ENCODE measurements around the gene DPM2. TPM values are rescaled to one million over a fixed set of nuclear protein-coding genes. Genes with fewer than 3 reads are reported as not detected.

Gene DPM2
- 10 to 100 TPM; 18.8 to 26.0 TPM for total RNA-seq

- no peaks in the 10 kb centered on the region for H3K9me3 ChIP-seq
- TF ChIP-seq CTCF (IDR thresholded peaks at IDR 0.05) = no peak
- peak within 1 kb of the TSS; percentile 84 for H3K4me3 ChIP-seq
- H3K4me1 ChIP-seq (ENCODE audit: control insufficient read depth in 1 of 2, low read depth in 2 of 2) = peaks cover 12 to 31% of the 10 kb centered on the region in 2 donors
- H3K27me3 ChIP-seq (replicated peaks; ENCODE audit: insufficient read depth) = no peaks in the 10 kb centered on the region
- no peak for ATAC-seq (ENCODE audit: insufficient number of reproducible peaks, low FRiP score, low read depth)
- no peak for DNase-seq (ENCODE audit: low spot score)
- H3K27ac ChIP-seq = no peak within 1 kb of the TSS
- peaks cover 5% of the 10 kb centered on the region for H3K36me3 ChIP-seq
Observed at GRCh38 chr9:127937388-127938297, at the start of gene DPM2. Gene DPM2, minus strand, starts transcription at chr9:127937854. Its CDS starts 34 bp downstream, at chr9:127937820.

- Histone ChIP-seq H3K27me3 (replicated peaks; ENCODE audit: insufficient read depth) (no peaks in the 10 kb centered on the region), H3K36me3 (no peaks in the 10 kb centered on the region), H3K27ac (no peak overlapping the region), H3K4me3 (no peak overlapping the region), H3K9me3 (no peaks in the 10 kb centered on the region), H3K4me1 (ENCODE audit: control insufficient read depth in 1 of 2, low read depth in 2 of 2) (no peaks in the 10 kb centered on the region)
- no peak for DNase-seq (ENCODE audit: low spot score)
- ATAC-seq (ENCODE audit: insufficient number of reproducible peaks, low FRiP score, low read depth) = no peak
- TF ChIP-seq CTCF (IDR thresholded peaks at IDR 0.05) = no peak
Observed at GRCh38 chr9:127987103-127987614, 49.5 kb upstream of the DPM2 start.

GRCh38 chr9:127985011-127985410, 47.4 kb upstream of the DPM2 start:
- Histone ChIP-seq H3K27me3 (replicated peaks; ENCODE audit: insufficient read depth) (no peaks in the 10 kb centered on the region), H3K4me1 (ENCODE audit: control insufficient read depth in 1 of 2, low read depth in 2 of 2) (peaks cover 3 to 8% of the 10 kb centered on the region in 2 donors), H3K27ac (no peak overlapping the region), H3K4me3 (no peak overlapping the region), H3K36me3 (no peaks in the 10 kb centered on the region), H3K9me3 (no peaks in the 10 kb centered on the region)
- DNase-seq (ENCODE audit: low spot score) = no peak
- ATAC-seq (ENCODE audit: insufficient number of reproducible peaks, low FRiP score, low read depth) = no peak
- TF ChIP-seq CTCF (IDR thresholded peaks at IDR 0.05) = no peak

GRCh38 chr9:127983847-127984289, 46.2 kb upstream of the DPM2 start:
- H3K36me3 ChIP-seq = no peaks in the 10 kb centered on the region
- no peak for TF ChIP-seq CTCF (IDR thresholded peaks at IDR 0.05)
- ATAC-seq (ENCODE audit: insufficient number of reproducible peaks, low FRiP score, low read depth) (no peak), DNase-seq (ENCODE audit: low spot score) (no peak)
- H3K9me3 ChIP-seq = no peaks in the 10 kb centered on the region
- H3K27ac ChIP-seq = no peak overlapping the region
- no peak overlapping the region for H3K4me3 ChIP-seq
- peaks cover 6 to 18% of the 10 kb centered on the region in 2 donors for H3K4me1 ChIP-seq (ENCODE audit: control insufficient read depth in 1 of 2, low read depth in 2 of 2)
- no peaks in the 10 kb centered on the region for H3K27me3 ChIP-seq (replicated peaks; ENCODE audit: insufficient read depth)

- H3K4me3 ChIP-seq = no peak overlapping the region
- H3K4me1 ChIP-seq (ENCODE audit: control insufficient read depth in 1 of 2, low read depth in 2 of 2) = peaks cover 14 to 27% of the 10 kb centered on the region in 2 donors
- no peaks in the 10 kb centered on the region for H3K36me3 ChIP-seq
- no peak overlapping the region for H3K27ac ChIP-seq
- no peaks in the 10 kb centered on the region for H3K9me3 ChIP-seq
- DNase-seq (ENCODE audit: low spot score) (no peak), ATAC-seq (ENCODE audit: insufficient number of reproducible peaks, low FRiP score, low read depth) (no peak)
- no peak for TF ChIP-seq CTCF (IDR thresholded peaks at IDR 0.05)
- H3K27me3 ChIP-seq (replicated peaks; ENCODE audit: insufficient read depth) = no peaks in the 10 kb centered on the region
Observed at GRCh38 chr9:127982912-127983311, 45.3 kb upstream of the DPM2 start.

Data from thoracic aorta (tissue), 2 donors.